ENCODE measurements around the gene SP140. TPM values are rescaled to one million over a fixed set of nuclear protein-coding genes. Genes with fewer than 3 reads are reported as not detected.
A peak's percentile ranks its signal among the peaks of the same experiment; 100 is the strongest.
"Not testable (repeated sequence)": the region's sequence is repeated elsewhere in the genome, so short reads cannot be mapped to it uniquely, and the experiment has no call there.

The SP140 gene
- total RNA-seq, 1 donor from 2014 or later, result 0.47 TPM

DNA sequence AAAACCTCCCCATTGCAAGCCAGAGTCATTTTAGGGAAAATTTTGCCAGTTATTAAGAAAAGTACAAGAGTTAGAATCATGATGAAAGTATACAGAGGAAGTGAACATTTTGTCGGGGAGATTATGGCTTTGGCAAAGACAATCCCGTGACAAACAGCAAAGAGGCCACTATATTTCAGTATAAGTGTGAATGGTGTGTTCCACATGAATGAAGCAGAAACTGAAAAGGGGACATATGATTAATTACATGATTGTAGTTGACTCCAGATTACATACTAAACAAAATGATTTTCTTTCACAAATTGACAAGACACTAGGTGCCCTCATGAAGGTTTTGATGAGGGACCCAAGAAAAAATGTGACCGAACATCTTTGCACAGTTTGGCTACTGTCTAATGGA is 42.0 kb downstream of the SP140 start:
- ATAC-seq (no peak), DNase-seq (no peak)
- intact Hi-C loops (cut with micrococcal nuclease), result no loop called here

GRCh38 chr2:230268606-230269243 is 43.2 kb downstream of the SP140 start:
- ATAC-seq (no peak), DNase-seq (no peak)
- intact Hi-C loops (cut with micrococcal nuclease), result no loop called here

DNA sequence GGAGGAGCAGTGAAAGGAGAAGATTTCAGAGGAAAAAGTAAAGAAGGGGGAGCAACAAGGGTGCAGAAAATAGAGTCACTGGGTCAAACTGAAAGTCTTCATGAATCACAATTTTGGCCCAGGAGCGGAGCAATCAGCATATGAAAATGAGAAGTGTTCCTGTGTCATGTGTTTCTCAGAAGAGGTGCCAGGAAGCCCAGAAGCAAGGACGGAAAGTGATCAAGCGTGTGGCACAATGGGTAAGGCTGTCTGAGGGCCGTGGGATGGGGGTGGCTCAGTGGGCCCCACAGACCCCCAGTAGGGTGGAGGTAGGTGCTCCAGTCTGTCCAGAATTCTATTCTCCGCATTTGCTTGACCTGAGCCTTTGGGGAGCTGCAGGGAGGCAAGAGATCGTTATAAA is 44.2 kb downstream of the SP140 start:
- intact Hi-C loops (cut with micrococcal nuclease), result no loop called here
- ATAC-seq, result no peak

GRCh38 chr2:230282936-230283335 is 57.4 kb downstream of the SP140 start:
- intact Hi-C loops (cut with micrococcal nuclease), result no loop called here
- DNase-seq, result no peak
- ATAC-seq, result no peak

More for the DNA sequence above, 44.2 kb downstream of the SP140 start:
- no peak for DNase-seq

- DNase-seq, result no peak
- intact Hi-C loops (cut with micrococcal nuclease), result no loop called here
- ATAC-seq, result no peak
Observed at GRCh38 chr2:230286048-230286447, 60.5 kb downstream of the SP140 start.

DNA sequence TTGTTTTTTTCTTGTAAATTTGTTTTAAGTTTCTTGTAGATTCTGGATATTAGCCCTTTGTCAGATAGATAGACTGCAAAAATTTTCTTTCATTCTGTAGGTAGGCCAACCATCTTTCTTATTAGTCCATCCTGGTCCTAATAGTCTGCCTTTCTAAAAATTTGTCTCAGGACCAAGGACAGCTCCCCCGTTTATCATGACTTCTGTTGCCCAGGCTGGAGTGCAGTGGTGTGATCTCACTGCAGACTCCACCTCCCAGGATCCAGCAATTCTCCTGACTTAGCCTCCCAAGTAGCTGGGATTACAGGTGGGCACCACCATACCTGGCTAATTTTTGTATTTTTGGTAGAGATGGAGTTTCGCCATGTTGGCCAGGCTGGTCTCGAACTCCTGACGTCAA is 63.8 kb downstream of the SP140 start:
- not testable (repeated sequence) for ATAC-seq

DNA sequence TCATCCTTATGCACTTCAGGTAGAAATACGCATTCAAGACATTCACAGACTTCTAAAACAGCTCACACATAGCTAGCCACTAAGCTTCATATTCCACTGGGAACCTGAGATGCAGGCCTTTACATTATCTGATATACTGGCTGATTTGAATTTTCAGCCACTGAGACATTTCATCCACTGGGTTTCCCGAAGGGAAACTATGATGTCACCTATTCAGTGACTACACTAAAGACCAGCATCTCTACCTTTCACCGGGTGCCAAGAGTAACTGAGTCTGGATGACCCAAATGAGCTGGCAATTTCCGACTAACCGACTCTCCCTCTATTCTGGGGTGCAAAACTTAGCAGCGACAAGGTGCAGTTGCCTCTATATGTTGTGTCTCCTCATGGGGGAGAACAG is 69.7 kb downstream of the SP140 start:
- ATAC-seq (no peak), DNase-seq (no peak)
- intact Hi-C loops (cut with micrococcal nuclease), result no loop called here

More for the DNA sequence above, 63.8 kb downstream of the SP140 start:
- intact Hi-C loops (cut with micrococcal nuclease); DNase-seq: not testable (repeated sequence)

DNA sequence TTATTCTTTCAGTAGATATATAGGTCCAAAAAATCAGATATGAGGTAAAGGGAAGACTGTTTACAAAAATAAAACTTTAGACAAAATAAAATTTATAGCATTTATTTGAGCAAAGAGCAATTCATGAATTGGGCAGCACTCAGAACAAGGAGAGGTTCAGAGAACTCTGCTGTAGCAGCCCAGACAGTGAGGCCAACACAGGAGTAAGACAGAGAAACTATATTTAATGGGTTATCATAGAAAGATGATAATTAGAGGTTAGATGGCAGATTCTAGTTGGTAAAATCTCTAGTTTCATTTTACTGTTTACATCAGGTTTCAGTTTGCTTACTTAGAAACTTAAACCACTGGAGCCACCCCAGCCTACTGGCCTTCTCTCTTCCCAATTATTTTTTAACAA is 71.4 kb downstream of the SP140 start:
- intact Hi-C loops (cut with micrococcal nuclease), result no loop called here
- no peak for ATAC-seq
- DNase-seq, result no peak

DNA sequence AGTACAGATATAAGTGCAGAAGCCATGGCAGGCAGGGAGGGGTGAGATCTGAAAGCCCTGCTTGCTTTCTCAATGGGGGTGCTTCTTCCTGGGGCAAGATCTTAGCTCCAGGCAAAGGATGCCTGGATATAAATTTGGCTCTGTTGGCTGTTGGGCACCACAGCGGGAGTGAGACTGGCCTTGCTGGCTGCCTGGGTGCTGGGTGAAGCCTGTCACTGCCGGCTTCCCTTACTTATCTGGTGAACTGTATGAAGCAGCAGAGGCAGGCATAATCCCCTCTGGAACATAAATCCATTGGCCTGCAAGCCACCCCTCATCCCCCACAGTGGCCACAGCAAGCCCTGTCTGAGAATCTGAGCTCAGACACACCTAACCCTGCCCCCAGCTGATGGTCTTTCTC is 74.1 kb downstream of the SP140 start:
- intact Hi-C loops (cut with micrococcal nuclease), result no loop called here
- ATAC-seq (no peak), DNase-seq (no peak)

DNA sequence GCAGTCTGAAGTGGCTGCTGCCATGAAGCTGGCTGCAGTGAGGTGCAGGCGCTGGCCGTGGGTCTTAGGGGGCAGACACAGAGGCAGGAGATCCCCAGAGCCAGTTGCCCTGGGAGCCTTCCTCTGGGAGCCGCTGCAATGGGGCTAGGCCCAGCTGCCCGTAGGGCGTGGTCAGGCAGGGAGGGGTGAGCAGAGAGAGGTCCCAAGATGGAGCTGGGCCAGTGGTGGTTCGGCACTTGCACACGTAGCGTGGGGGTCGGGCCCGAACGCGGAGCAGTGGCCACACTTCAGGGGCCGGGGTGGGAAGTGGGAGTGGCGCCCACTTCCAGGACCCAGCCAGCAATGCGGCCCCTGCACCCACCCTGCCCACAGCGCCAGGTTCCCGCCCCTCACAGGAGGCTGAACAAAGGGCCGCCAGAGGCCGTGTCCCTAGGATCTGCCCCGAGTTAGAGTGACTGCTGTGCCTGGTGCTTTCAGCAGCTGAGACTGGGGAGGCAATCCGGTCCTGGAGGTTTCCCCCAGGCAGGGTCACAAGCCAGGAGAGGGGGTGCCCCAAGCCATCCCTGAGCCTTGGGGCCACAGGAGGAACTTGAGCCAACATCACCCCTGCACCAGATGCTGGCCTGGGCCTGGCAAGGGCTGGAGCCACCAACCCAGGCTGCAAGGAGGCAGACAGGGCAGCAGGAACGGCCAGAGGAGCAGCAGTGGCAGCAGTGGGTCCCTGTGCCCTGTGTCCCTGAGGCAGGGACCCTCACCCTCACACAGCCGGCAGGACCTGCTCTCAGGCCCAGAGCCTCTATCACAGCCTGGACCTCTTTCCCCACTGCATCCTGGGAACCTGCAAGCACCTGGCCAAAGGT is 80.1 kb downstream of the SP140 start:
- intact Hi-C loops (cut with micrococcal nuclease), result no loop called here
- ATAC-seq, result no peak

GRCh38 chr2:230306474-230306873 is 80.9 kb downstream of the SP140 start:
- intact Hi-C loops (cut with micrococcal nuclease), result no loop called here
- DNase-seq, result no peak
- ATAC-seq, result no peak

More for the DNA sequence above, 80.1 kb downstream of the SP140 start:
- DNase-seq, result no peak

GRCh38 chr2:230307485-230307884 is 81.9 kb downstream of the SP140 start:
- ATAC-seq, result no peak
- no peak for DNase-seq
- intact Hi-C loops (cut with micrococcal nuclease), result no loop called here

GRCh38 chr2:230308402-230309000 is 83.0 kb downstream of the SP140 start:
- no peak for DNase-seq
- intact Hi-C loops (cut with micrococcal nuclease), result no loop called here
- ATAC-seq, result no peak

DNA sequence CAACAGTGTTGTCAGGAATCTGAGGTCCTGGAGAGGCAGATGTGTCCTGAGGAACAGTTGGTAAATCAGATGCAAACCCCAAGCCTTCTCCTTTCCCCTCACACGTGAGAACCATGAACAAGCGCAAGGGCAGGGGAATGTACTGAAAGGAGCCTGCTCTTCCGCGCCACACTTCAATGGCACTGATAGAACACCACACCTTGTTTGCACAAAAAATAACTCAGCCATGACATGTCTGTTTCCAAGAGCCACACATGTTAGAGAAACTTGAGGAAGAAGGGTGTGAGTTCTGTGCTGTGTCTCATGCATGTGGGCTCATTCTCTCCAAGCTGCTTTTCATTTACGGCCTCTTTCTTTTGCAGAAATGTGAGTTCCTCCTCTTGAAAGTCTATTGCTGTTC is 85.3 kb downstream of the SP140 start:
- DNase-seq; ATAC-seq; intact Hi-C loops (cut with micrococcal nuclease): not testable (repeated sequence)

DNA sequence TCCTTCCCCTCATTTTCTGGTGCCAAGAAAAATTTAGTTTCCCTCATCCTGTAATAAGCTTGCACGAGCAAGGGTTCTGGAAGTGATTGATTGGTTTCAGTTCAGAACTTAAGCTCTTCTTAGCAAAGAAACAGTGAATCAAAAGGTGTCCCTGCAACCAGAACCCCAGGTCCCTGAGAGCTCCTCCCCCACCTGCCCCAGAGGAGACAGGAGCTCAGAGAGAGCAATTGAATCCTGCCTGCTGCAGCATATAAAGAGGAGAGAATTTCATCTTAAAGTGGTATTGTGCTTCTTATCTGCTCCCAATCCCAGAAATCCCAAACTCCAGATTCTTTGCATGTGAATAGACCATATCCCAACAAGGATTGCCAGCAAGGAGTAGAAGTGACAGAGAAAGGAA is 86.1 kb downstream of the SP140 start:
- DNase-seq; intact Hi-C loops (cut with micrococcal nuclease); ATAC-seq: not testable (repeated sequence)

- ATAC-seq (no peak), DNase-seq (no peak)
- intact Hi-C loops (cut with micrococcal nuclease), result no loop called here
Observed at GRCh38 chr2:230312638-230313037, 87.1 kb downstream of the SP140 start.

- DNase-seq, result no peak
- intact Hi-C loops (cut with micrococcal nuclease), result no loop called here
- ATAC-seq, result no peak
Observed at GRCh38 chr2:230317366-230317765, 91.8 kb downstream of the SP140 start.

DNA sequence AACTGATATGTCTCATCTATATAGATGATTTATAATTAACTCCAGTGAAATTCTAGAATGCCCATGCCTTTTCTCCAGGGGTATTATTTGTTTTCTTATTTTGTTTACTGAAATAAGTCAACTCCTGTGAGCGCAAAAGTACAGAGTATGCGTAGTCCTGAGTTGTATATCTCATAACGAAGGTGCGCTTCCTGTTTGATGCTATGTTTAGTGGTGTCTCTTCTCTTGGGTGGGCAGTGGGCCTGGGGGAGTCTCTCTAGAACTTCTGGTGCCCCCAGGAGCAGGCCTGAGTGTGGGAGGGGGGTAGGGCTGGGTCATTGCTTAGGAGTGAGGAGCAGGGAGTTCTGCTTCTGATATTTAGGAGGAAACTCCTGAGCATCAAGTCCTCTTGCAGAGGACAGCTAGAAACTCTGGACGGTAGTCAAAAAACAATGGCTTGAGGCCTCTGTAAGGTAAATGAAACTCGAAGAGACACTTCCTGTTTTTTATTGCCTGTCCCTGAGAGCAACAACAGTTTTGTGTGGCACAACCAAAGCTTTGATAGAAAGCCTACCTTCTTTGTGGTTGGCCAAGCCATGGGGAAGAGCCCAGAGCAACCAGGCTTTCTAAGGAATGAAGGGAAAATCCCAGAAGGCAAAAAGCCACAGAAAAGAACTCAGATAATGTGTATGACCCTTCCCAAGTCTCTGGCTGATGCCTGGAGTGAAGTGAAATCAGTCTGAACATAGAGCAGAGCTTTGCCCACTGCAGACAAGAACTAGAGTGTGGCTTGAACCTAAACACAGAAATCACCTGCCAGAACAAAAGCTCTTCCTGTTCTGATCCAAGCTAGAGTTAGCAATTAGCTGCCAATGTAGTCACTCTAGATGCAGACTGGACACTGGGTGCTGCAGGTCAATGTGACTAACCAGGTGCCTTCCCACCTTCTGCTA is 92.9 kb downstream of the SP140 start:
- ATAC-seq (no peak), DNase-seq (no peak)
- intact Hi-C loops (cut with micrococcal nuclease), result no loop called here

DNA sequence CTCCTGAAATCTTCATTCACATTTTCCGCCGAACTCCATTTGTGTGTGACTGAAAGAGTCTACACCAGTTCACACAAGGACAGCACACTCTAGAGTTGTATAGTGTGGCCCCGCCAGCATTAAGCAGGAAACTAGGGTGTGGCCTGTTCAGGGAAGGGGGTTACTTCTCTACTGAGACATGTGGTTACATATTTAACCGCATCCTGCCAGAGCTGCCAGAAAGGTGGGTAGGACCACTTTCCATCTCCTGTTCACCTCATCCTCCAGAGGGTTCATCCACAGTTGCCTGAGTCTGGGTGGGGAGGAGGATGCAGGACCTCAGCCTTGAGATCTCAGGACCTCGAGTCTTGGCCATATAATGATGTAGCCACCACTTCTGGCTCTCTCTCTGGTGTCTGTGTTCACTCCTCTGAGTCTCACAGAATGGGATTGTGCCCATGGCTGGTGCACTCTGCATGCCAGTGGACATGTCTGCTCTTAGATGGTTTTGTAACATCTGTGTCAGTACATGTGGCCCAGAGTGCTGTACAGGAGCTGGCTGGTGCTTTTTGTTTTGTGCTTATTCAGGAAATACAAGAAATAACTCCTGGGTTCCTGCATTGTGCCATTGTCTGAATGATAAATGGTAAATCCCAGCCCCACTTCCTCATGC is 93.8 kb downstream of the SP140 start:
- DNase-seq (no peak), ATAC-seq (peak; percentile 71)
- intact Hi-C loops (cut with micrococcal nuclease), result no loop called here

Data from left ventricle myocardium superior (tissue), 1 donor.